ACC112 (cell line): Measurements from ENCODE around the gene POMT1.
"Not testable (repeated sequence)": the region's sequence is repeated elsewhere in the genome, so short reads cannot be mapped to it uniquely, and the experiment has no call there.

Experiments used
- H2AFZ ChIP-seq: fragments of 200-600 bp; sonication (generic); one replicate; pipeline ENCODE4 v1.6.0; 2017; ENCODE audit warnings: antibody characterized with exemption, low read length; ENCODE audit not compliant: unreplicated experiment
- H3K27ac ChIP-seq: fragments of 200-600 bp; sonication (generic); 2 replicates; pipeline ENCODE4 v1.5.1; 2014; ENCODE audit warnings: low read depth, mild to moderate bottlenecking, antibody characterized with exemption, low read length, moderate library complexity
- H3K27me3 ChIP-seq: fragments of 200-600 bp; sonication (generic); 2 replicates; pipeline ENCODE4 v1.6.1; 2014; ENCODE audit warnings: mild to moderate bottlenecking, antibody characterized with exemption, low read length, moderate library complexity, mixed read lengths; ENCODE audit not compliant: insufficient read depth
- H3K36me3 ChIP-seq: fragments of 200-600 bp; sonication (generic); 2 replicates; pipeline ENCODE4 v1.6.1; 2016; ENCODE audit warnings: mild to moderate bottlenecking, antibody characterized with exemption, low read length, moderate library complexity, mixed read lengths; ENCODE audit not compliant: insufficient read depth
- H3K4me1 ChIP-seq: fragments of 200-600 bp; sonication (generic); one replicate; pipeline ENCODE4 v1.6.1; 2016; ENCODE audit warnings: low read length, mixed read lengths; ENCODE audit not compliant: insufficient read depth, unreplicated experiment, control insufficient read depth
- H3K4me3 ChIP-seq: fragments of 200-600 bp; sonication (generic); 2 replicates; pipeline ENCODE4 v1.5.1; 2014; ENCODE audit warnings: mild to moderate bottlenecking, low read depth, low read length
- H3K79me2 ChIP-seq: fragments of 200-600 bp; sonication (generic); one replicate; pipeline ENCODE4 v1.6.0; 2016; ENCODE audit warnings: low read length; ENCODE audit not compliant: control insufficient read depth, unreplicated experiment, insufficient read depth

Gene POMT1

GRCh38 chr9:131502781-131503625, at the start of gene POMT1:
TSS of gene POMT1 (plus strand) at chr9:131502918. CDS start at chr9:131504219, 1,301 bp downstream.
- Histone ChIP-seq H2AFZ (peak within 1 kb of the TSS; percentile 64), H3K79me2 (peaks cover 6% of the 10 kb centered on the region), H3K27ac (no peak within 1 kb of the TSS), H3K27me3 (no peaks in the 10 kb centered on the region), H3K36me3 (peaks cover 10% of the 10 kb centered on the region; the same call in 1 of the 2 replicates), H3K4me3 (peak within 1 kb of the TSS; percentile 87), H3K4me1 (no peaks in the 10 kb centered on the region)

- Histone ChIP-seq H2AFZ (no peak overlapping the region), H3K27ac (no peak overlapping the region), H3K27me3 (no peaks in the 10 kb centered on the region), H3K36me3 (peaks cover 50% of the 10 kb centered on the region), H3K4me1 (no peaks in the 10 kb centered on the region), H3K79me2 (peaks cover 37% of the 10 kb centered on the region), H3K4me3 (no peak overlapping the region)
Observed at GRCh38 chr9:131454028-131454427, 48.7 kb upstream of the POMT1 start.

- H3K4me3 ChIP-seq, H3K27ac ChIP-seq, H3K27me3 ChIP-seq, H2AFZ ChIP-seq, H3K4me1 ChIP-seq: not testable (repeated sequence)
- Histone ChIP-seq H3K79me2 (peaks cover 38% of the 10 kb centered on the region), H3K36me3 (peaks cover 51% of the 10 kb centered on the region)
Observed at GRCh38 chr9:131455655-131456054, 47.1 kb upstream of the POMT1 start.

GRCh38 chr9:131457746-131458145, 45.0 kb upstream of the POMT1 start:
- Histone ChIP-seq H3K4me1 (no peaks in the 10 kb centered on the region), H3K79me2 (peaks cover 22% of the 10 kb centered on the region), H2AFZ (no peak overlapping the region), H3K36me3 (peaks cover 46% of the 10 kb centered on the region), H3K27me3 (no peaks in the 10 kb centered on the region), H3K4me3 (no peak overlapping the region), H3K27ac (no peak overlapping the region)

GRCh38 chr9:131459056-131459455, 43.7 kb upstream of the POMT1 start:
- no peaks in the 10 kb centered on the region for H3K4me1 ChIP-seq
- H3K36me3 ChIP-seq, result peaks cover 49% of the 10 kb centered on the region
- no peak overlapping the region for H3K4me3 ChIP-seq
- peaks cover 21% of the 10 kb centered on the region for H3K79me2 ChIP-seq
- H3K27ac ChIP-seq, result no peak overlapping the region
- H3K27me3 ChIP-seq, result no peaks in the 10 kb centered on the region
- H2AFZ ChIP-seq, result no peak overlapping the region

- Histone ChIP-seq H3K79me2 (peaks cover 23% of the 10 kb centered on the region), H3K27ac (no peak overlapping the region), H3K36me3 (peaks cover 53% of the 10 kb centered on the region), H2AFZ (no peak overlapping the region), H3K4me1 (no peaks in the 10 kb centered on the region), H3K4me3 (no peak overlapping the region), H3K27me3 (no peaks in the 10 kb centered on the region)
Observed at GRCh38 chr9:131461166-131461565, 41.6 kb upstream of the POMT1 start.

- no peak overlapping the region for H3K4me3 ChIP-seq
- no peaks in the 10 kb centered on the region for H3K27me3 ChIP-seq
- H2AFZ ChIP-seq, result no peak overlapping the region
- H3K36me3 ChIP-seq, result peaks cover 48% of the 10 kb centered on the region
- peaks cover under 1% of the 10 kb centered on the region for H3K4me1 ChIP-seq
- H3K27ac ChIP-seq, result no peak overlapping the region
- H3K79me2 ChIP-seq, result peaks cover 33% of the 10 kb centered on the region
Observed at GRCh38 chr9:131464354-131465000, 38.2 kb upstream of the POMT1 start.

GRCh38 chr9:131465401-131465800, 37.3 kb upstream of the POMT1 start:
- Histone ChIP-seq H3K4me3 (no peak overlapping the region), H3K4me1 (peaks cover 5% of the 10 kb centered on the region), H3K79me2 (peaks cover 36% of the 10 kb centered on the region), H3K27me3 (no peaks in the 10 kb centered on the region), H2AFZ (no peak overlapping the region), H3K27ac (no peak overlapping the region), H3K36me3 (peaks cover 51% of the 10 kb centered on the region)

GRCh38 chr9:131467214-131467935, 35.3 kb upstream of the POMT1 start:
- H2AFZ ChIP-seq, result no peak overlapping the region
- H3K27me3 ChIP-seq, result no peaks in the 10 kb centered on the region
- H3K4me1 ChIP-seq, result peaks cover 5% of the 10 kb centered on the region
- H3K27ac ChIP-seq, result no peak overlapping the region
- peaks cover 46% of the 10 kb centered on the region for H3K79me2 ChIP-seq
- H3K4me3 ChIP-seq, result no peak overlapping the region
- peaks cover 55% of the 10 kb centered on the region for H3K36me3 ChIP-seq

- H3K36me3 ChIP-seq, result peaks cover 55% of the 10 kb centered on the region
- H3K4me1 ChIP-seq, result peaks cover 5% of the 10 kb centered on the region
- H3K27ac ChIP-seq, result no peak overlapping the region
- H3K4me3 ChIP-seq, result no peak overlapping the region
- no peaks in the 10 kb centered on the region for H3K27me3 ChIP-seq
- H3K79me2 ChIP-seq, result peaks cover 44% of the 10 kb centered on the region
- H2AFZ ChIP-seq, result no peak overlapping the region
Observed at GRCh38 chr9:131468031-131468430, 34.7 kb upstream of the POMT1 start.
